ENCODE measurements around the gene PCSK7.

DNA sequence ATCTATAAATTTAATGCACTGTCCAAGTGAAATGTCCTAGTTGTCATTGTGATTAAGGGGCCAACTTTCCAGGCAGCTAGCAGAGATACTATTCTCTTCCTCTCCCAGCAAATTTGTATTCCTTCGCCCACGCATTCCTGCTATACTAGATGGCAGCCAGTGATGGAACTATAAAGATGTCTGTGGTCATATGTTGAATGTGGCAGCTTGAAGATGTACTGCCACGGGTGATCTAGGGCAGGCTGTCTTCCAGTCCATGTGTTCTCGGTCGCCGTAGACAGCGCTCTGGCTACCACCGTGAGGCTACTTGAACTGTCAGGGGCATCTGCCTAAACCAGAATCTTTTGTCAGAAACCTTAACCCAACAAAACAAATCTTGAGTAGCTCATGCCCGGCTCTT lies 61.7 kb downstream of the PCSK7 start:
- TF ChIP-seq EZH2phosphoT487 (IDR thresholded peaks at IDR 0.05; ENCODE audit: borderline replicate concordance, low read length) (no peak), CTCF (conservative IDR thresholded peaks at IDR 0.05; ENCODE audit: low read depth, low read length) (no peak)
